Left ventricle myocardium inferior (tissue), 1 donor: ENCODE measurements around the gene WNK1. TPM values are rescaled to one million over a fixed set of nuclear protein-coding genes. Genes with fewer than 3 reads are reported as not detected.

ENCODE experiments used
- DNase-seq: peaks from one replicate; pipeline ENCODE4 v3.0.0-alpha.2; 2020
- H3K27ac ChIP-seq: fragments of 200-600 bp; replicated peaks from 2 replicates; pipeline ENCODE4 v1.8.0; 2021
- H3K27me3 ChIP-seq: fragments of 200-600 bp; 2 replicates; pipeline ENCODE4 v1.8.0; 2021; ENCODE audit warnings: low read depth
- H3K36me3 ChIP-seq: fragments of 200-600 bp; 2 replicates; pipeline ENCODE4 v1.8.0; 2021
- H3K4me1 ChIP-seq: fragments of 200-600 bp; 2 replicates; pipeline ENCODE4 v1.8.0; 2021
- H3K4me3 ChIP-seq: fragments of 200-600 bp; 2 replicates; pipeline ENCODE4 v1.8.0; 2021; ENCODE audit warnings: mild to moderate bottlenecking, moderate library complexity
- H3K9me3 ChIP-seq: fragments of 200-600 bp; replicated peaks from 2 replicates; pipeline ENCODE4 v1.8.0; 2021
- CTCF ChIP-seq: fragments of 200-600 bp; IDR thresholded peaks from 2 replicates; pipeline ENCODE4 v1.8.0; 2021; ENCODE audit warnings: antibody characterized with exemption, mild to moderate bottlenecking, borderline replicate concordance
- intact Hi-C: fragments of 100-400 bp; cut with micrococcal nuclease; formaldehyde crosslinking; loops from one replicate; pipeline ENCODE4 v1.11.0; 2022
- total RNA-seq: library from RNA; stranded (reverse); fragmentation: NEBNext Ultra II Directional; extraction: Animal tissue kit (Norgen Biotek cat#: 25700); gene quantifications from one replicate; pipeline ENCODE4 v1.2.1, GENCODE V29; 2021
- donor health status: DM: no; HTN: yes; CAD: no; lungs with severe emphysema.

WNK1 gene
- total RNA-seq, 1 donor from 2014 or later, result 289 TPM

GRCh38 chr12:817941-818600 lies 65.7 kb downstream of the WNK1 start:
- peaks cover 6% of the 10 kb centered on the region for H3K9me3 ChIP-seq
- intact Hi-C loops, result loop anchor here (5.0 kb wide), 1 partner anchor 241 kb away; no protein-coding TSS in a partner anchor
- no peaks in the 10 kb centered on the region for H3K27me3 ChIP-seq
- DNase-seq, result no peak
- H3K4me3 ChIP-seq, result no peak overlapping the region
- H3K4me1 ChIP-seq, result peaks cover 65% of the 10 kb centered on the region
- TF ChIP-seq CTCF, result no peak
- H3K36me3 ChIP-seq, result peaks cover 16% of the 10 kb centered on the region
- peak overlapping the region; percentile 42 for H3K27ac ChIP-seq

- Histone ChIP-seq H3K27me3 (no peaks in the 10 kb centered on the region), H3K27ac (peak overlapping the region; percentile 42), H3K4me3 (no peak overlapping the region), H3K36me3 (peaks cover 14% of the 10 kb centered on the region), H3K9me3 (peaks cover 12% of the 10 kb centered on the region), H3K4me1 (peaks cover 63% of the 10 kb centered on the region)
- intact Hi-C loops, result loop anchor here (5.0 kb wide), 1 partner anchor 241 kb away; no protein-coding TSS in a partner anchor
- no peak for DNase-seq
- TF ChIP-seq CTCF, result peak; percentile 24
These were observed 66.4 kb downstream of the WNK1 start for GRCh38 chr12:818733-819132.

GRCh38 chr12:820336-820735 lies 68.0 kb downstream of the WNK1 start:
- Histone ChIP-seq H3K27ac (no peak overlapping the region), H3K9me3 (peaks cover 12% of the 10 kb centered on the region), H3K4me3 (no peak overlapping the region), H3K36me3 (peaks cover under 1% of the 10 kb centered on the region), H3K27me3 (no peaks in the 10 kb centered on the region), H3K4me1 (peaks cover 61% of the 10 kb centered on the region)
- no peak for TF ChIP-seq CTCF
- intact Hi-C loops, result no loop called here
- no peak for DNase-seq

GRCh38 chr12:823028-823698 lies 70.8 kb downstream of the WNK1 start:
- Histone ChIP-seq H3K4me3 (no peak overlapping the region), H3K4me1 (peaks cover 67% of the 10 kb centered on the region), H3K36me3 (peaks cover 14% of the 10 kb centered on the region), H3K9me3 (peaks cover 12% of the 10 kb centered on the region), H3K27me3 (no peaks in the 10 kb centered on the region), H3K27ac (no peak overlapping the region)
- TF ChIP-seq CTCF, result no peak
- intact Hi-C loops, result no loop called here
- no peak for DNase-seq

GRCh38 chr12:826331-826730 lies 74.0 kb downstream of the WNK1 start:
- Histone ChIP-seq H3K4me3 (no peak overlapping the region), H3K9me3 (peaks cover 12% of the 10 kb centered on the region), H3K36me3 (peaks cover 45% of the 10 kb centered on the region), H3K4me1 (peaks cover 67% of the 10 kb centered on the region), H3K27me3 (no peaks in the 10 kb centered on the region), H3K27ac (no peak overlapping the region)
- TF ChIP-seq CTCF, result no peak
- DNase-seq, result no peak
- intact Hi-C loops, result no loop called here
